ENCODE data around the gene RAB26.
"Not testable (repeated sequence)": the region's sequence is repeated elsewhere in the genome, so short reads cannot be mapped to it uniquely, and the experiment has no call there.

Gene RAB26

GRCh38 chr16:2147981-2148671 lies at the start of gene RAB26:
RAB26 (plus strand) TSS chr16:2148625; CDS start chr16:2148784, 159 bp downstream.
- no peak for DNase-seq (ENCODE audit: low read depth in 2 of 3, low spot score in 1 of 3)

DNA sequence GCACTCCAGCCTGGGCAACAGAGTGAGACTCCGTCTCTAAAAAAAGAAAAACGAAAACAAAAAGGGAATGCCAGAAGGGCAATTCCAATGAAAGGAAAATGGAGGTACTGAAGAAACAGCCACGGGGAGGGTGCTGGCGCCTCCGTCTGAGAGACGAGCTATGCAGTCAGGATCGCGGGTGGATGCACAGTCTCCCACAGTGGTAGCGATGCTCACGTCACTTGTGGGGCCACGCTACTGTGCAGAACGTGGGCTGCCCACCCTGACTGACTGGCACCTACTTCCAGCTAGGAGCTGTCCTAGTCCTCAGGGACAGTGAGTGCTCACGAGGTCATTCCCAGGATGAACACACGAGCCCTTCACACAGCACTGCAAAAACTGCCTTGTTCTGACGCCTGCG lies 46.8 kb upstream of the RAB26 start:
- DNase-seq (ENCODE audit: low read depth in 2 of 3, low spot score in 1 of 3): not testable (repeated sequence)

DNA sequence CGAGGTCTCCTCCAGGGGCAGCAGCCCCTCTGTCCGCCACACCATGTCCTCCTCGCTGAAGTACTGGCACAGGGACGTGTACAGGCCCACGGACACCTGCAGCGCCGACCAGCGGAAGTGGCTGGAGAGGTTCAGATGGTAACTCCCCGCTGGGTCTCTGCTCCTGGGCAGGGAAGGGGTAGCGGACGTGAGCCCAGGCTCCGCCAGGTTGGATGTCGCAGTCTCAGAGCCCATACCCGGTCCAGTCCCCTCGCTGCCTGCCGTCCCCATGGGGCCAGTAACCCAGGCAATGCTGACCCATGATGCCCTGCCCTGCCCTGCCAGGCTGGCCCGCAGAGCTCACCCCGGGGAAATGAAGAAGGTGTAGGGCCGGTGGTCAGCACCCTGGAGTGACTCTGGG lies 46.0 kb upstream of the RAB26 start:
- no peak for DNase-seq (ENCODE audit: low read depth in 2 of 3, low spot score in 1 of 3)

- DNase-seq (ENCODE audit: low read depth in 2 of 3, low spot score in 1 of 3): not testable (repeated sequence)
Measured at GRCh38 chr16:2104464-2104863, 44.0 kb upstream of the RAB26 start.

DNA sequence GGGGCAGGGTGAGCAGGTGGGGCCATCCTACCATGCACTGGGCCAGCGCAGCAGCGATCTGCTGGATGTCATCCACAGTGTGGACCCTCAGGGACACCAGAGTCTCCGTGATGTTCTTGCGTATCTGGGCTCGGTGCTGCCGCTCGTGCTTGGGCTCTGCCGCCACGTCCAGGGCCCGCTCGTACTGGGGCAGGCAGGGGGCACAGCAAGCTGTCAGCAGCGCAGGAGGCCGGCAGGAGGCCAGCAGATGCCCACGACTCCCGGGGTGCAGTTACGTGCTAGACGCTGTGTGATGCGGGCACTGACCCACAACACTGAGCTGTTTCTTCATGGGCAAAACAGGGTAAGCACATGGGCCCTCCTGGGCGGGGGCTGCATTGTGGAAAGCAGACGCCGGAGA lies 43.1 kb upstream of the RAB26 start:
- DNase-seq (ENCODE audit: low read depth in 2 of 3, low spot score in 1 of 3): not testable (repeated sequence)

DNA sequence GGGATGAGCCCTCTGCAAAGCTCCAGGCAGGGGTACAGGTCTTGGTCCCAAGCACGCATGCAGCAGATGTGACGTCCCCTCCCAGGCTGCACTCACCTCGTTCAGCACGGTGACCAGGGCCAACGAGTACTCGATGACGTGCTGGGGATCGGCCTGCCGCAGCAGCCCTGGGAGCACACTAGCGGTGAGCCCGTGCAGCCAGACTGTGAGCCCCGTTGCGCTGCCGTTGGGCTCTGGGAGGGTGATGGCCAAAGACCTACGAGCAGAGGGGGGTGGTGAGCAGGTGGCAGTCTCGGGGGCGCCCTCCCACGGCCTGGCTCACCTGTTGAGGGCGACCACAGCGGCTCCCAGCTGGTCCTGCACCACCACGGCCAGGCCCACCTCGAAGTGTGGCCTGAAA lies 42.7 kb upstream of the RAB26 start:
- not testable (repeated sequence) for DNase-seq (ENCODE audit: low read depth in 2 of 3, low spot score in 1 of 3)

DNA sequence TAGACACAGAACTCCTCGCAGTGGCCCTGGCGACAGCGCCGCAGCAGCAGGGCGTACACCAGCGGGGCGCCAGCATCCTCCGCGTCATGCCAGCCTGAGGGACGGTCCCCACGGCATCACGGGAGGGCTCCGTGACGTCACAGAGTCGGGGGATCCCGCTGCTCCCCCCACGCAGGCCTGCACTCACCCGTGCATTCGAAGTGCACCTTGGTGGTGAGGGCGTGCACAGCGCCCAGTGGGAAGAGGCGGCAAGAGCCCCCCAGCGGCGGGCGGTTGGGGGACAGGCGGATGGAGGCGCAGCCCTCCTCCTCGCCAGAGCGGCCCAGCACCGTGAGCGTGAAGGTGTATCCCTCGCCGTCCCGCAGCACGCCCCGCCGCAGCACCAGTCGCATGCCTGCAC lies 42.2 kb upstream of the RAB26 start:
- not testable (repeated sequence) for DNase-seq (ENCODE audit: low read depth in 2 of 3, low spot score in 1 of 3)

- DNase-seq (ENCODE audit: low read depth in 2 of 3, low spot score in 1 of 3): not testable (repeated sequence)
Measured at GRCh38 chr16:2107121-2107790, 41.2 kb upstream of the RAB26 start.

DNA sequence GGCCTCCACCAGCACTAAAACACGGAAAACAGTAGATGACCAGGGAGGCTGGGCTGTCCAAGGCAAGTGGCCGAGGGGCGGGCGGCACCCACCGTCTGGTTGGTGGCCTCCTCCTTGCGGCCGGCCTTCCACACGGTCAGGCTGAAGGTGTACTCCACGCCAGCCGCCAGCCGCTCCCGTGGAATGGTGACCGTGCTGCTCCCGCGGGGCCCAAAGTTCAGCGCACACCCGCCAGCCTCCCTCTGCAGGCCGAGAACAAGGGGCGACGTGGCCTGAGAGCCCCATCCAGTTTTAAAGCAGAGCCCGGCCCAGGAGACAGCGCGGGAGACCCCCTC lies 40.7 kb upstream of the RAB26 start:
- DNase-seq (ENCODE audit: low read depth in 2 of 3, low spot score in 1 of 3): not testable (repeated sequence)

GRCh38 chr16:2108446-2109270 lies 39.8 kb upstream of the RAB26 start:
- not testable (repeated sequence) for DNase-seq (ENCODE audit: low read depth in 2 of 3, low spot score in 1 of 3)

- not testable (repeated sequence) for DNase-seq (ENCODE audit: low read depth in 2 of 3, low spot score in 1 of 3)
Measured at GRCh38 chr16:2109271-2109580, 39.2 kb upstream of the RAB26 start.

DNA sequence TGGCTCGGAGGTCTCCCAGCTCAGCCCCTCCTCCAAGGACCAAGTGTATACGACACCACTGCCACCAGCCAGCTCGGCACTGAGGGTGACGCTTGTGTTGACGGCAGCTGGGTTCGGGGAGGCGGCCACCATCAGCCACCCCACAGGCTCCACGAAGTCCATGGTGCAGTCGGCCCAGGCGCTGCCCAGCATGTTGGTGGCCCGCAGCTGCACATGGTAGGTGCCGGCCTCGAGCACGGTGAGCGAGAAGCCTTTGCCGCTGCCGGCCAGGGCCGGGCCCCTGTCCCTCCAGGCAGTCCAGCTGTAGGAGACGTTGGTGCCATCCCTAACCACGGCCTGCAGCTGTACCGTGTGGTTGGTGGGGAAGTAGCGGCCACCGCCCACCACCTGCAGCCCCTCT lies 38.6 kb upstream of the RAB26 start:
- DNase-seq (ENCODE audit: low read depth in 2 of 3, low spot score in 1 of 3): not testable (repeated sequence)

DNA sequence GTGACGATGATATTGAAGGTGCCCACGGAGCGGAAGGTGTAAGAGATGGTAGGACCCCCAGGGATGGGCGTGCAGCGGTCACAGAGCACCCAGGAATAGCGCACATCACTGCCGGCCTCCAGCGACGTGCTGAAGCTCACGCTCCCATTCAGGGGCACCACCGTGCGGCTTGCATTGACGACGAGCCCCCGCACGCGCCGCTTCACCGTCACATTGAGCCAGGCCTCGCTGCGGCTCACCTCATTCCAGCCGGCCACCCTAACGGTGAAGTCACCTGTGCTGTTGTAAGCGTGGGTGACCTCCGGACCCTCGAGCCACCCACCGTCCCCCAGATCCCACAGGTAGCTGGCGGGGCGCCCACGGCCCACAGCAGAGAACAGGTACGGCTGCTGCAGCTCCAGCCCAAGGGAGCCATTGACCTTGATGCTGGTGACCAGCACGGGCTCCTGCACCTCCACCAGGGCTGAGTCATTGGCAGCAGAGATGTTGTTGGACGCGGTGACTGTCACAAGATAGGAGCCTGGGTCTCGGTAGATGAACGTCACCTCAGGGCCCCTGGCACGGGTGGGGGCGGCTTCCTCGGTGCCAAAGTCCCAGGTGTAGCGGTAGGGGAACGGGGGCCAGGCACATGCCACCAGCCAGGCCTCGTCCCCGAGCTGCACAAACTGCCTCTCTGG lies 38.0 kb upstream of the RAB26 start:
- not testable (repeated sequence) for DNase-seq (ENCODE audit: low read depth in 2 of 3, low spot score in 1 of 3)

GRCh38 chr16:2111009-2111353 lies 37.4 kb upstream of the RAB26 start:
- DNase-seq (ENCODE audit: low read depth in 2 of 3, low spot score in 1 of 3): not testable (repeated sequence)

DNA sequence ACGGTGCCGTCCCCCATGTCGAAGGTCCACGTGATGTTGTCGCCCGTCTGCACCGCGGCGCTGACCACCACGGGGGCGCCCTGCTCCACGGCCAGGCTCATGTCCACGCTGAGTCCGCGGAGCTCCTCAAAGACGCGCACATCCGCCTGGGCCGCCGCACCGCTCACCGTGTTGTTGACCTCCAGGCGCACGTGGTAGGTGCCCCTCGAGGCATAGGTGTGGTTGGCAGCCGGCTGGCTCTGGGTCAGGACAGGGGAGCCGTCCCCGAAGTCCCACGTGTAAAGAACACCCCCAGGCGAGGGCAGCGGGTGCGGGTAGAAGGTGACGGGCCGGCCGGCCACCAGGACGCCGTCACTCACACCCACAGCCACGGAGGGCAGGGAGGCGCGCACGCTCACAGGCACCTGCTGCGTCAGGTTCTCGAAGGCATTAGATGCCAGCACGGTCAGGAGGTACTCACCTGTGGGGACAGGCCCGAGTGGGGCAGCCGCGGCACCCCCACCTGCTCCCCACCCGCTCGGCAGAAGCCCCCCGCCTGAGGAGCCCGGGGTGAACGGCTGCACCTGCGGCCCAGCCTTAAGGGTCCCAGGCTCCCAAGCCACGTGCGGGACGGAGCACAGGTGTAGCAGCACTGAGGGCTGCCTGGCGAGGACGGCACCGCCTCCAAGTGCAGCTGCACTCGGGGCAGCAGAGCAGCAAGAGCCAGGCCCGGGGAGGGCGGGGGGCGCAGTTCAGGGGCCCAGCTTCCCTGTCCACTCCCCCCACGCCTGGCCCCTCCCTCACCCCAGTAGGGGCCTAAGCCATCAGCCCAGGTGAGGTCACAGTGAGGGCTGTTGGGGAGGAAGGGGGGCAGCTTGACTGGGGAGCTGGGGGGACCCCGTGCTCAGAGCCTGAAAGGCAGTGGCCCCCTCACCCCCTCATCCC lies 36.8 kb upstream of the RAB26 start:
- DNase-seq (ENCODE audit: low read depth in 2 of 3, low spot score in 1 of 3): not testable (repeated sequence)

GRCh38 chr16:2112539-2113106 lies 35.8 kb upstream of the RAB26 start:
- not testable (repeated sequence) for DNase-seq (ENCODE audit: low read depth in 2 of 3, low spot score in 1 of 3)

- not testable (repeated sequence) for DNase-seq (ENCODE audit: low read depth in 2 of 3, low spot score in 1 of 3)
Measured at GRCh38 chr16:2114225-2114624, 34.2 kb upstream of the RAB26 start.

- DNase-seq (ENCODE audit: low read depth in 2 of 3, low spot score in 1 of 3): not testable (repeated sequence)
Measured at GRCh38 chr16:2114885-2115590, 33.4 kb upstream of the RAB26 start.

- DNase-seq (ENCODE audit: low read depth in 2 of 3, low spot score in 1 of 3): no peak
Measured at GRCh38 chr16:2115591-2115973, 32.8 kb upstream of the RAB26 start.

DNA sequence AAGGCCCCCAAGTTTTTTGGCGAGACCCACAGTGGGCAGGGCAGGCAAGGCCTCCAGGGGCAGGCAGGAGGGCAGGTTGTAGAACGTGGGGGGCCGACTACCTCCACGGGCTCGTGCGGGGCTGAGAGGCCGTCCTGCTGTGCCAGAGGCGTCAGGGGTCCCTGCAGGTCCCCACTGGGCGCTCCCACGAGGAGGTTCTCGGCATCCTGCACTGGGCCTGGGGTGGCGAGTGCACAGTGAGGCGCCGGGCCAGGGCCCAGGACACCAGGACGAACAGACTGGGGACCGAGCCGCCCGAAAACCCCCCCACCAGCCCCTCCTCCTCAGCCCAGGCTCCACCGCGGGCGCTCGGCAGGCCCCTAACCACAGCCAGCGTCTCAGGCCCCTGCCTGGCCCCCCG lies 32.0 kb upstream of the RAB26 start:
- not testable (repeated sequence) for DNase-seq (ENCODE audit: low read depth in 2 of 3, low spot score in 1 of 3)

Data from stimulated activated CD4-positive, alpha-beta T cell treated with anti-CD3 and anti-CD28 coated beads, Interleukin-12 subunit alpha, Interleukin-12 subunit beta, amount 100 ng/mL, for 48 hours (primary cell).